Measurements from ENCODE around the gene COG3.

Gene COG3

GRCh38 chr13:45436953-45437352 lies 27.8 kb upstream of the COG3 start:
- ATAC-seq (no peak), DNase-seq (ENCODE audit: low spot score in 2 of 2) (no peak)
- Mint-ChIP-seq H3K4me3 (no peak overlapping the region), H3K36me3 (no peaks in the 10 kb centered on the region), H3K27ac (no peak overlapping the region), H3K4me1 (peaks cover 7% of the 10 kb centered on the region), H3K9me3 (no peaks in the 10 kb centered on the region)

DNA sequence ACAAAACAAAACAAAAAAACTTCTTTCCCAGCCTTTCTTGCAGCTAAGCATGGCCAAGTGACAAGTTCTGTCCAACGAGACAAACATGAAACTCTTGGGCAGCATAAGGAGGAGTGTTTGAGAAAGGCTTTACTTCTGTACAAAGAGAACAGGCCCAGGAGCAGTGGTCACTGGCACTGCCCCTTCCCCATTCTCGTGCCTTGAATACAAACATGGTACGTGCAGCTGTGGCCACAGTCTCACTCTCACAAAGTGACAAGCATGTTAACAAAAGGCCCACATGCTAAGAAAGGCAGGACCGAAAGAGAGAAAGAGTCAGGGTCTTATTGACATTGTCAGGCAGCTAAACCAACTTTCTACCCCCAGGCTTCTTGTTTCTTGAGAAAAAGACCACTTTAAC lies 26.8 kb upstream of the COG3 start:
- Mint-ChIP-seq H3K9me3 (no peaks in the 10 kb centered on the region), H3K4me1 (peaks cover 9% of the 10 kb centered on the region), H3K27ac (no peak overlapping the region), H3K4me3 (no peak overlapping the region), H3K36me3 (no peaks in the 10 kb centered on the region)
- DNase-seq (ENCODE audit: low spot score in 2 of 2), result no peak
- no peak for ATAC-seq

DNA sequence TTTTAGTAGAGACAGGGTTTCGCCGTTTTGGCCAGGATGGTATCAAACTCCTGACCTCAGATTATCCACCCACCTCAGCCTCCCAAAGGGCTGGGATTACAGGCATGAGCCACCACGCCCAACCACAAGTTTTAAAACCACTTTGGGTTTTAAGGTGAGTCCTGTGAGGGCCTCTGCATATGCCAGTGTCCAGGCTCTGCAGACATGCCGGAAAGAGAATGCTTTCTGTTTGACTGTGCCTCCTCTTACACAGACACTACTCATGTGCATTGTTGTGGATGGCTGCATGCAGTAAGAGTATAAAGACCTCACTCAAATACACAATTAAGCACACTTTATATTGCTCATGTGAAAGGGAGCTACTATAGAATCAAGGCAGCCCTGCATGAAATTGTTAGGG lies 25.7 kb upstream of the COG3 start:
- no peaks in the 10 kb centered on the region for H3K36me3 Mint-ChIP-seq

GRCh38 chr13:45439781-45440462 lies 24.8 kb upstream of the COG3 start:
- Mint-ChIP-seq H3K27ac (no peak overlapping the region), H3K9me3 (no peaks in the 10 kb centered on the region), H3K4me1 (peaks cover 9% of the 10 kb centered on the region), H3K36me3 (no peaks in the 10 kb centered on the region), H3K4me3 (no peak overlapping the region)
- no peak for DNase-seq (ENCODE audit: low spot score in 2 of 2)
- no peak for ATAC-seq

More for the DNA sequence above, 25.7 kb upstream of the COG3 start:
- H3K4me1 Mint-ChIP-seq, result peaks cover 9% of the 10 kb centered on the region
- DNase-seq (ENCODE audit: low spot score in 2 of 2) (no peak), ATAC-seq (peak; percentile 70)
- H3K27ac Mint-ChIP-seq, result no peak overlapping the region
- H3K4me3 Mint-ChIP-seq, result no peak overlapping the region
- no peaks in the 10 kb centered on the region for H3K9me3 Mint-ChIP-seq

DNA sequence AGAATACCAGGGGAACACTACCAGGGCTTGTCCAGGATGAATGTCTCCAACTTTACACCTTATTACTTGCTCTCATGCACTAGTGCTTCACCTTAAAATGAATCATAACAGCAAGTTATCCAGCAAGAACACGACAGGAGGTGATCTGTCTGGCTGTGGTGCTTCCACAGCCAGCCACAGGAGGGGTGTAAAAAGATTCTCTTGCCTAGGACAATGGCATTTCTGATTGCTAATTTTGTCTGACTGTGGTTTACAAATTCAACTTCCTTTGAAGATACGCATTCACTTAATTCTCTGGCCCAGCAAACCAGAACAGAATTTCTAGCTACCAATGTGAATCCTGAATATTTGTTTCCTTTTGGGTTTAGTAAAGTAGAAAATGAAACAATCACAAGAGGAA lies 23.1 kb upstream of the COG3 start:
- Mint-ChIP-seq H3K9me3 (no peaks in the 10 kb centered on the region), H3K27ac (peak overlapping the region; percentile 43)

GRCh38 chr13:45445053-45445452 lies 19.7 kb upstream of the COG3 start:
- ATAC-seq (no peak), DNase-seq (ENCODE audit: low spot score in 2 of 2) (no peak)
- Mint-ChIP-seq H3K9me3 (no peaks in the 10 kb centered on the region), H3K27ac (no peak overlapping the region), H3K36me3 (no peaks in the 10 kb centered on the region), H3K4me3 (no peak overlapping the region), H3K4me1 (peaks cover 9% of the 10 kb centered on the region)

More for the DNA sequence above, 23.1 kb upstream of the COG3 start:
- Mint-ChIP-seq H3K36me3 (no peaks in the 10 kb centered on the region), H3K4me3 (no peak overlapping the region), H3K4me1 (peaks cover 9% of the 10 kb centered on the region)
- ATAC-seq, result peak; percentile 87
- no peak for DNase-seq (ENCODE audit: low spot score in 2 of 2)

GRCh38 chr13:45446181-45446580 lies 18.6 kb upstream of the COG3 start:
- Mint-ChIP-seq H3K4me3 (no peak overlapping the region), H3K27ac (no peak overlapping the region), H3K36me3 (no peaks in the 10 kb centered on the region), H3K9me3 (no peaks in the 10 kb centered on the region), H3K4me1 (peaks cover 9% of the 10 kb centered on the region)
- DNase-seq (ENCODE audit: low spot score in 2 of 2) (no peak), ATAC-seq (no peak)

DNA sequence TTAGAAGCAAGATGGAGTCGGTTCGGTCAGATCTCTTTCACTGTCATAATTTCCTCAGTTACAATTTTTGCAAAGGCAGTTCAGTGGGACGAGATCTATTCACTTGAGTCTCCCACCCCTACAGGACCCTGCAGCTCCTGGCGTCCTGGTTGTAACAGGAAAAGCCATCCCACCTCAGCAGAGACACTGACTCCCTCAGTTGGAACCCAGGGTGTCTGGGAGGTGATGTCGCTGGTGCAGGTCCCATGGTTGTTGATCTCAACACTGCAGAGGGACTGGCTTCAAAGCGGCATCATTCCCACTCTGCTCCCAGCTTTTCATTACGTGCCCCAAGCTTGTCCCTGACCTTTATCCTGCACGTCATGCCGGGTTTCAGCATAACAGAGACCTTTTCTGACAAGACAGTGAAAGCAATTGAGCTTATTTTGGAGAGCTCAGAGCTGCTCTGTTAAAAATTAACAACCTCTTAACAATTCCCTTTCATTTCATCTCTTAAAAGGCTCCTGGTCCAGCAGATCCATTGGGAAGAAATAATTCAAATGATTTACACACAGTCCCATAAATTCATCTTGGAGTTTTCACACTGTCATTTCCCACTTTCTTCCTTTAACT lies 17.6 kb upstream of the COG3 start:
- Mint-ChIP-seq H3K4me1 (peaks cover under 1% of the 10 kb centered on the region), H3K4me3 (no peak overlapping the region), H3K27ac (no peak overlapping the region), H3K36me3 (no peaks in the 10 kb centered on the region), H3K9me3 (no peaks in the 10 kb centered on the region)
- no peak for ATAC-seq
- DNase-seq (ENCODE audit: low spot score in 2 of 2), result no peak

DNA sequence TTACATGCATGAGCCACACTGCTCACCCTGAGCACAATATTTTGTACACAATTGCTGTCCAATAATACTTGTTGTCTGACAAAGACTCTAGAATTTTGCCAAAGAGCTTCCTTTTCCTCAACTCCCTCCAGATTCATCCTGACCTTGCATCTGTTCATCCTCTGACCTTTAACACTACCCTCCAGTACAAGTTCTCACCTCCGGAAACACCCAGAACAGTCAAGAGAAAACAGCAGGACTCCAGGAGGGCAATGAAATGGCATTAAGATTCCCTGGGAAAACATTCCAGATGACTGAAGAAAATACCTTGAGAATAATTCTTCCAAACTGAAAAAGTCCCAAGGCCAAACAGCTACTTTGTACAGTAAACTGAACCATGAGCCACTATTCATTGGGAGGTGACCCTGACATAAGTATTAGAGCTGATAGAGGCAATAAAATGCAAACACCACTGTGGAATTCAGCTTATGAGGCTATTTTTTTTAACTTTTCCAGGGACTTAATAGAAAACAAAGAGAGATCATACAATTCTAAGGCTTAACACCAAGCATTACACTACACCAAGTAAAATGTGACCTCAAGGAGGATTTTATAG lies 15.7 kb upstream of the COG3 start:
- no peaks in the 10 kb centered on the region for H3K4me1 Mint-ChIP-seq

GRCh38 chr13:45451282-45451681 lies 13.5 kb upstream of the COG3 start:
- no peaks in the 10 kb centered on the region for H3K4me1 Mint-ChIP-seq
- DNase-seq (ENCODE audit: low spot score in 2 of 2), result no peak
- no peak overlapping the region for H3K4me3 Mint-ChIP-seq
- H3K27ac Mint-ChIP-seq, result no peak overlapping the region
- no peaks in the 10 kb centered on the region for H3K36me3 Mint-ChIP-seq
- no peaks in the 10 kb centered on the region for H3K9me3 Mint-ChIP-seq
- ATAC-seq, result no peak

More for the DNA sequence above, 15.7 kb upstream of the COG3 start:
- DNase-seq (ENCODE audit: low spot score in 2 of 2) (no peak), ATAC-seq (no peak)
- no peak overlapping the region for H3K4me3 Mint-ChIP-seq
- no peaks in the 10 kb centered on the region for H3K9me3 Mint-ChIP-seq
- no peaks in the 10 kb centered on the region for H3K36me3 Mint-ChIP-seq
- no peak overlapping the region for H3K27ac Mint-ChIP-seq

- Mint-ChIP-seq H3K4me1 (no peaks in the 10 kb centered on the region), H3K36me3 (no peaks in the 10 kb centered on the region), H3K27ac (no peak overlapping the region), H3K9me3 (peaks cover 9% of the 10 kb centered on the region), H3K4me3 (no peak overlapping the region)
- ATAC-seq, result no peak
- no peak for DNase-seq (ENCODE audit: low spot score in 2 of 2)
Observed at GRCh38 chr13:45454204-45454603, 10.5 kb upstream of the COG3 start.

GRCh38 chr13:45456196-45456972 lies 8.4 kb upstream of the COG3 start:
- DNase-seq (ENCODE audit: low spot score in 2 of 2), result no peak

GRCh38 chr13:45464141-45464686 lies 525 bp upstream of the COG3 start:
- peak overlapping the region; percentile 95 for H3K27ac Mint-ChIP-seq
- DNase-seq (ENCODE audit: low spot score in 2 of 2), result no peak
- ATAC-seq, result no peak
- peaks cover 45% of the 10 kb centered on the region for H3K4me1 Mint-ChIP-seq
- peaks cover 19% of the 10 kb centered on the region for H3K36me3 Mint-ChIP-seq
- H3K9me3 Mint-ChIP-seq, result peaks cover 3% of the 10 kb centered on the region
- H3K4me3 Mint-ChIP-seq, result peak overlapping the region; percentile 85

More at GRCh38 chr13:45456196-45456972, 8.4 kb upstream of the COG3 start:
- Mint-ChIP-seq H3K36me3 (no peaks in the 10 kb centered on the region), H3K9me3 (peaks cover 13% of the 10 kb centered on the region), H3K27ac (no peak overlapping the region), H3K4me1 (no peaks in the 10 kb centered on the region), H3K4me3 (no peak overlapping the region)
- no peak for ATAC-seq

- Mint-ChIP-seq H3K4me3 (peak overlapping the region; percentile 85), H3K27ac (peak overlapping the region; percentile 95), H3K36me3 (peaks cover 19% of the 10 kb centered on the region), H3K9me3 (no peaks in the 10 kb centered on the region), H3K4me1 (peaks cover 64% of the 10 kb centered on the region)
- no peak for ATAC-seq
- DNase-seq (ENCODE audit: low spot score in 2 of 2), result no peak
Observed at GRCh38 chr13:45466359-45466758, 1.6 kb downstream of the COG3 start.

- Mint-ChIP-seq H3K4me1 (peaks cover 83% of the 10 kb centered on the region), H3K9me3 (no peaks in the 10 kb centered on the region), H3K27ac (peak overlapping the region; percentile 40), H3K36me3 (peaks cover 19% of the 10 kb centered on the region), H3K4me3 (no peak overlapping the region)
- DNase-seq (ENCODE audit: low spot score in 2 of 2), result no peak
- no peak for ATAC-seq
Observed at GRCh38 chr13:45468635-45469034, 3.9 kb downstream of the COG3 start.
